T-cell (primary cell): ENCODE data around the gene ECI1. TPM values are rescaled to one million over a fixed set of nuclear protein-coding genes. Genes with fewer than 3 reads are reported as not detected.

Experiments
- ATAC-seq, 4 experiments: fragments of 200-7000 bp in 3 of 4; fragments of 150-1000 bp in 1 of 4; cut with Tn5 transposase; replicated peaks in 1 of 4; 1 replicate in 3 of 4; 2 replicates in 1 of 4; pipeline ENCODE4 v1.10.0; 2021; ENCODE audit warnings: moderate library complexity in 3 of 4, mild to moderate bottlenecking in 2 of 4, moderate number of reproducible peaks in 1 of 4
- CTCF ChIA-PET, 2 donors: fragments of 300-600 bp; sonication (Branson Sonifier 250); formaldehyde crosslinking; loops; one replicate each; lab custom pipeline; 2022; ENCODE audit warnings: antibody characterized with exemption in 2 of 2; lab: Charles Lee
- POLR2A ChIA-PET, 2 donors: fragments of 300-600 bp; sonication (Branson Sonifier 250); formaldehyde crosslinking; loops; one replicate each; lab custom pipeline; 2022; ENCODE audit warnings: antibody characterized with exemption in 2 of 2; lab: Charles Lee
- DNase-seq, 35 experiments: peaks; one replicate each; pipeline versions ENCODE4 v3.0.0 to v3.0.0-alpha.2; 2013 to 2023
- H3K27ac ChIP-seq: one replicate; pipeline ENCODE4 v1.5.1; 2013; ENCODE audit warnings: low read length
- H3K27me3 ChIP-seq, 2 experiments: replicated peaks in 1 of 2; 1 replicate in 1 of 2; 2 replicates in 1 of 2; pipeline versions ENCODE4 v1.6.1 to v1.7.0; 2013; ENCODE audit warnings: low read length in 1 of 2, mixed read lengths in 1 of 2; ENCODE audit not compliant: control insufficient read depth in 2 of 2, insufficient read depth in 2 of 2; ENCODE audit errors: extremely low read depth in 1 of 2
- H3K36me3 ChIP-seq, 2 donors: 1 replicate in 1 of 2; 2 replicates in 1 of 2; pipeline versions ENCODE4 v1.6.1 to v1.7.0; 2013; ENCODE audit warnings: low read length in 1 of 2; ENCODE audit not compliant: control insufficient read depth in 2 of 2, insufficient read depth in 1 of 2; ENCODE audit errors: extremely low read depth in 1 of 2
- H3K4me1 ChIP-seq, 2 experiments: 1 replicate in 1 of 2; 2 replicates in 1 of 2; pipeline versions ENCODE4 v1.6.1 to v1.7.0; 2013; ENCODE audit warnings: low read length in 2 of 2, mixed read lengths in 1 of 2; ENCODE audit not compliant: insufficient read depth in 2 of 2, control insufficient read depth in 1 of 2; ENCODE audit errors: extremely low read depth in 1 of 2
- H3K4me3 ChIP-seq, 2 donors: 1 replicate in 1 of 2; 2 replicates in 1 of 2; pipeline versions ENCODE4 v1.5.1 to v1.7.0; 2013; ENCODE audit warnings: mild to moderate bottlenecking in 2 of 2, low read length in 1 of 2, moderate library complexity in 1 of 2; ENCODE audit not compliant: control insufficient read depth in 1 of 2; ENCODE audit errors: extremely low read depth in 1 of 2
- H3K9me3 ChIP-seq: 2 replicates; pipeline ENCODE4 v1.7.0; 2013
- H3K27ac Mint-ChIP-seq, 2 donors: one replicate each; pipeline ENCODE4 v1.8.0; 2020 to 2021; ENCODE audit warnings: mild to moderate bottlenecking in 2 of 2, mixed read lengths in 2 of 2
- H3K27me3 Mint-ChIP-seq, 2 donors: one replicate each; pipeline ENCODE4 v1.8.0; 2021 to 2022; ENCODE audit warnings: mixed read lengths in 2 of 2
- H3K36me3 Mint-ChIP-seq: one replicate; pipeline ENCODE4 v1.8.0; 2021; ENCODE audit warnings: mixed read lengths
- H3K4me1 Mint-ChIP-seq, 3 donors: one replicate each; pipeline ENCODE4 v1.8.0; 2020 to 2022; ENCODE audit warnings: mixed read lengths in 3 of 3, mild to moderate bottlenecking in 1 of 3
- H3K4me3 Mint-ChIP-seq, 3 donors: one replicate each; pipeline ENCODE4 v1.8.0; 2020 to 2022; ENCODE audit warnings: mild to moderate bottlenecking in 3 of 3, mixed read lengths in 3 of 3, moderate library complexity in 3 of 3
- H3K9me3 Mint-ChIP-seq, 3 donors: one replicate each; pipeline ENCODE4 v1.8.0; 2020 to 2022; ENCODE audit warnings: mixed read lengths in 3 of 3
- WGBS: methylation state at CpG from one replicate; pipeline ENCODE4 v1.1.5; 2013; ENCODE audit warnings: missing lambda C conversion rate; ENCODE audit not compliant: insufficient coverage; 5-methylcytosine and 5-hydroxymethylcytosine counted together
- total RNA-seq, 35 experiments: library from RNA in 6 of 35; stranded (reverse) in 6 of 35; fragments of 120-200 nt in 1 of 35; gene quantifications; one replicate each; pipeline versions ENCODE4 v1.2.1 to v1.2.4 and lab custom pipeline; 2013 to 2026

Gene ECI1
- total RNA-seq, 5 donors from 2014 or later (not counting 1 experiment from before 2014, with no cell fraction given), result 17.0 to 40.1 (median 37.7) TPM

- H3K4me3 Mint-ChIP-seq, result no peak overlapping the region
- Histone ChIP-seq H3K36me3 (no peaks in the 10 kb centered on the region), H3K9me3 (no peaks in the 10 kb centered on the region), H3K4me1 (peaks cover 0 to 20% of the 10 kb centered on the region in 2 experiments), H3K27ac (no peak overlapping the region), H3K4me3 (no peak overlapping the region), H3K27me3 (peaks cover 3 to 37% of the 10 kb centered on the region in 2 experiments)
- ChIA-PET POLR2A (no interaction called here), CTCF (no interaction called here)
- ATAC-seq (no peak), DNase-seq (no peak)
- WGBS, result 100% methylated on average over 2 of the region's 6 CpGs
- H3K9me3 Mint-ChIP-seq, result no peaks in the 10 kb centered on the region
- H3K4me1 Mint-ChIP-seq, result peaks cover 6 to 9% (median 8%) of the 10 kb centered on the region in 3 donors
- H3K27ac Mint-ChIP-seq, result no peak overlapping the region
- no peaks in the 10 kb centered on the region for H3K36me3 Mint-ChIP-seq
- peaks cover 6 to 26% of the 10 kb centered on the region in 2 donors for H3K27me3 Mint-ChIP-seq
Observed at GRCh38 chr16:2200313-2200712, 51.1 kb downstream of the ECI1 start.

- no peak for ATAC-seq
- no peaks in the 10 kb centered on the region for H3K9me3 Mint-ChIP-seq
- no peak for DNase-seq
- H3K27me3 Mint-ChIP-seq, result peaks cover 11 to 31% of the 10 kb centered on the region in 2 donors
- no peak overlapping the region for H3K27ac Mint-ChIP-seq
- H3K9me3 ChIP-seq, result no peaks in the 10 kb centered on the region
- no peaks in the 10 kb centered on the region for H3K36me3 Mint-ChIP-seq
- 77% methylated on average over 11 of the region's 14 CpGs for WGBS
- no peak overlapping the region for H3K4me3 Mint-ChIP-seq
- no peak overlapping the region for H3K27ac ChIP-seq
- H3K4me3 ChIP-seq, result no peak overlapping the region
- H3K4me1 ChIP-seq, result peaks cover 0 to 20% of the 10 kb centered on the region in 2 experiments
- no peaks in the 10 kb centered on the region for H3K36me3 ChIP-seq
- peaks cover 6 to 14% (median 8%) of the 10 kb centered on the region in 3 donors for H3K4me1 Mint-ChIP-seq
- ChIA-PET CTCF (no interaction called here), POLR2A (no interaction called here)
- peaks cover 3 to 43% of the 10 kb centered on the region in 2 experiments for H3K27me3 ChIP-seq
Observed at GRCh38 chr16:2199621-2200139, 51.7 kb downstream of the ECI1 start.

DNA sequence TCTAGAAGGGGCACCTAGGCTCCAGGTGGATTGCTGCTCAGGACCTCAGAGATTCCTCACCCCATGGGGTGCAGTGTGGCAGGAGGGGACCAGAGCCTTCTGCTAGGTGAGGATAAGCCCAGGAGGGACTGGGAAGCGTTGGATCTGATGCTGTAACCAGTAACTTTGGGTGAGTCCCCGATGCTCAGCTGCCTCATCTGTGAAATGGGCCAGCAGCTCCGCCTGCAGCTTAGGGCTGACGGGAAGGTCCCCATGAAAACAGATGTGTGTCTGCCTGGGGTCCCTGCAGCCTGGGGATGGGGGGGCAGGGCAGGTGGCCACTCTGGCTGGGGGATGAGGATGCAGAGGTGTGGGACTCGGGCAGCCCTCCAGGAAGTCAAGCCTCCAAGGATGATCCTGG lies 52.3 kb downstream of the ECI1 start:
- ChIA-PET CTCF (interaction anchor here in 1 of 2 donors (0.6 kb wide), 1 partner anchor 390 kb away, joined by 3 read pairs; no protein-coding TSS in a partner anchor), POLR2A (no interaction called here)
- Histone ChIP-seq H3K4me1 (peaks cover 0 to 18% of the 10 kb centered on the region in 2 experiments), H3K4me3 (no peak overlapping the region), H3K36me3 (no peaks in the 10 kb centered on the region), H3K9me3 (no peaks in the 10 kb centered on the region), H3K27ac (no peak overlapping the region), H3K27me3 (peaks cover 3 to 49% of the 10 kb centered on the region in 2 experiments)
- DNase-seq (no peak), ATAC-seq (no peak)
- no peaks in the 10 kb centered on the region for H3K9me3 Mint-ChIP-seq
- no peak overlapping the region for H3K27ac Mint-ChIP-seq
- no peaks in the 10 kb centered on the region for H3K36me3 Mint-ChIP-seq
- 71% methylated on average over 5 of the region's 5 CpGs for WGBS
- H3K4me1 Mint-ChIP-seq, result peaks cover under 1 to 10% (median 4%) of the 10 kb centered on the region in 3 donors
- H3K27me3 Mint-ChIP-seq, result peaks cover 11 to 34% of the 10 kb centered on the region in 2 donors
- no peak overlapping the region for H3K4me3 Mint-ChIP-seq

- Mint-ChIP-seq H3K27me3 (peaks cover 11 to 35% of the 10 kb centered on the region in 2 donors), H3K9me3 (no peaks in the 10 kb centered on the region), H3K27ac (peak overlapping the region in 1 of 2 donors; percentile 36), H3K4me3 (peak overlapping the region; percentile 37 to 72 (median 47)), H3K36me3 (no peaks in the 10 kb centered on the region), H3K4me1 (peaks cover 0 to 8% (median 4%) of the 10 kb centered on the region in 3 donors)
- peaks cover 3 to 57% of the 10 kb centered on the region in 2 experiments for H3K27me3 ChIP-seq
- peaks cover 0 to 18% of the 10 kb centered on the region in 2 experiments for H3K4me1 ChIP-seq
- H3K9me3 ChIP-seq, result no peaks in the 10 kb centered on the region
- POLR2A ChIA-PET, result no interaction called here
- no peaks in the 10 kb centered on the region for H3K36me3 ChIP-seq
- no peak for ATAC-seq
- no peak overlapping the region for H3K4me3 ChIP-seq
- 75% methylated on average over 1 of the region's 4 CpGs for WGBS
- no peak overlapping the region for H3K27ac ChIP-seq
- CTCF ChIA-PET, result no interaction called here
- no peak for DNase-seq
Observed at GRCh38 chr16:2198283-2198682, 53.1 kb downstream of the ECI1 start.

GRCh38 chr16:2197765-2198164 lies 53.6 kb downstream of the ECI1 start:
- H3K27ac Mint-ChIP-seq, result peak overlapping the region in 1 of 2 donors; percentile 36
- DNase-seq (no peak), ATAC-seq (no peak)
- ChIA-PET POLR2A (no interaction called here), CTCF (no interaction called here)
- H3K36me3 ChIP-seq, result no peaks in the 10 kb centered on the region
- peaks cover 11 to 35% of the 10 kb centered on the region in 2 donors for H3K27me3 Mint-ChIP-seq
- 95% methylated on average over 4 of the region's 6 CpGs for WGBS
- H3K9me3 ChIP-seq, result no peaks in the 10 kb centered on the region
- H3K4me1 Mint-ChIP-seq, result peaks cover 0 to 8% (median 4%) of the 10 kb centered on the region in 3 donors
- peak overlapping the region; percentile 37 to 72 (median 47) for H3K4me3 Mint-ChIP-seq
- peaks cover 3 to 58% of the 10 kb centered on the region in 2 experiments for H3K27me3 ChIP-seq
- no peaks in the 10 kb centered on the region for H3K9me3 Mint-ChIP-seq
- H3K27ac ChIP-seq, result no peak overlapping the region
- no peak overlapping the region for H3K4me3 ChIP-seq
- H3K4me1 ChIP-seq, result peaks cover 0 to 18% of the 10 kb centered on the region in 2 experiments
- no peaks in the 10 kb centered on the region for H3K36me3 Mint-ChIP-seq

GRCh38 chr16:2196981-2197511 lies 54.3 kb downstream of the ECI1 start:
- DNase-seq (no peak), ATAC-seq (no peak)
- Histone ChIP-seq H3K36me3 (no peaks in the 10 kb centered on the region), H3K4me1 (peaks cover 0 to 18% of the 10 kb centered on the region in 2 experiments), H3K9me3 (no peaks in the 10 kb centered on the region), H3K4me3 (no peak overlapping the region), H3K27ac (no peak overlapping the region), H3K27me3 (peaks cover 3 to 58% of the 10 kb centered on the region in 2 experiments)
- ChIA-PET POLR2A (no interaction called here), CTCF (no interaction called here)
- Mint-ChIP-seq H3K9me3 (no peaks in the 10 kb centered on the region), H3K4me1 (peaks cover 0 to 8% (median 4%) of the 10 kb centered on the region in 3 donors), H3K4me3 (peak overlapping the region; percentile 41 to 72 (median 53)), H3K27me3 (peaks cover 11 to 35% of the 10 kb centered on the region in 2 donors), H3K27ac (no peak overlapping the region), H3K36me3 (no peaks in the 10 kb centered on the region)
- WGBS, result 28% methylated on average over 22 of the region's 32 CpGs
